ENCODE measurements around the gene LIX1.
"Not testable (repeated sequence)": the region's sequence is repeated elsewhere in the genome, so short reads cannot be mapped to it uniquely, and the experiment has no call there.

Gene LIX1

DNA sequence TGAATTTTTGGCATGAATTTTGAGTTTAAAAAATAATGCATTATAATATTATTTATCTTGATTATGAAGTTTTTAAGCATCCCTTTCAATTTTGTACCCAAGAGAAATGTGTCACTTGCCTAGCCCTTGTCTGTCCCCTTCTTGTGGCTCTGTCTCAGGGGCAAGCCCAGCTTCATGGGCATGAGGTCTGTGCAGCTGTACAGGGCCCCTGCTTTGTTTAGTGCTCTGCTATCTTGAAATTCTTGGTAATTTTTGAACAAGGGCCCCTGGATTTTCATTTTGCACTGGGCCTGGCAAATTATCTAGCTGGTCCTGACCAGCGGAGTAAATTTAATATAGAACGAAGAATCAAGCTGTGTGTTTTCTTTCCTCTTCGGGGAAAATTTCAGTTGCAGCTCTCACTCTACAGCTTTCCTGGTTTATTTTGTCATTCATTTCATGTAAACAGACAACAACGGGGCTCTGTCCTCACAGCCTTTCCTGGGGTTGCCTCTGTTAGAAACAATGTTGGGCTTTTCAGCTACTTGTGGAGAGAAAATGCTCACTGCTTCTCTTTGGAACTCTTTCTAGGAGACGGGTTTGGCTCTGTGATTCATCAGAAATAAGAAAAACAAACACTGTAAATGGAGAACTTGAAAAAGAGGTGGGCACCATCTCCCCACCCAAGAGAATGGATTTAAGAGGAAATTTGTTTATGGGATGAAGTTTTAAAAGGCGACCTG is 41.1 kb downstream of the LIX1 start:
- DNase-seq, result no peak

DNA sequence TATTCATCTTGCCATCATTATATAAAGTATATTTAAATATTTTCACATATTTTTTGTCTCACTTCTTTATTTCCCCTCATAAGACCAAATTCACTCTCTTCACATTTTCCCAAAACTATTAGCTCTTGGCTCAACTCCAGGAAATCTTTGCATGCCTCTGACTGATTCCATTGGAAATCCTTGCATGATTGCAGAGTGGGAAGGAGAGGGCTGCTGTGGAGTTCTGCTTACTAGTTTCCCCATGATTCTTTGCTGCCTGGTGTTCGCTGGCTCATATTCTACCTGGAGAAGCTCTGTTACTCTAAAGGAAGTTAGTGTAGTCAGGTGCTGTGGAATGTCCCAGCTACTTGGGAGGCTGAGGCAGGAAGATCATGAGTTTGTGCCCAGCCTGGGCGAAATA is 41.9 kb downstream of the LIX1 start:
- no peak for DNase-seq

- DNase-seq, result no peak
Measured at GRCh38 chr5:97098922-97099321, 43.5 kb downstream of the LIX1 start.

- DNase-seq, result no peak
Measured at GRCh38 chr5:97097326-97098230, 44.8 kb downstream of the LIX1 start.

- DNase-seq, result no peak
Measured at GRCh38 chr5:97096846-97097245, 45.6 kb downstream of the LIX1 start.

DNA sequence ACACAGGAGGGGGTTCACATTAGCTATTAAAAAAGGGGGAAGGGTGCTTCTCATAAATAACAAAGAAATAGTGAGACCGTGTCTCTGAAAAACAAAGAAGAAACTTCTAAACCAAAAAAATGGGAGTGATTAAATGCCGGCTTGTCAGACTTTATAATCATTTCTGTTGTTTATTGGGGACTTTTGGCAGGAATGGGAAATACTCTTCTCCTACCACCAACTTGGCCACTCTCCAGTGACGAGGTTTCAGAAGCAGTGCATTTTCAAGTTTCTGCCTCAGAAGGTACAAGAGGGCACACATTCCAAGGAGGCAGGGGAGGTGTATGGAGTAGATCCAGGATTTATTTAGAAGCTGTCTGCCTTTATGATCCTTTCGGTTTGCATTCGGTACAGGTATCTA is 46.2 kb downstream of the LIX1 start:
- DNase-seq, result no peak

DNA sequence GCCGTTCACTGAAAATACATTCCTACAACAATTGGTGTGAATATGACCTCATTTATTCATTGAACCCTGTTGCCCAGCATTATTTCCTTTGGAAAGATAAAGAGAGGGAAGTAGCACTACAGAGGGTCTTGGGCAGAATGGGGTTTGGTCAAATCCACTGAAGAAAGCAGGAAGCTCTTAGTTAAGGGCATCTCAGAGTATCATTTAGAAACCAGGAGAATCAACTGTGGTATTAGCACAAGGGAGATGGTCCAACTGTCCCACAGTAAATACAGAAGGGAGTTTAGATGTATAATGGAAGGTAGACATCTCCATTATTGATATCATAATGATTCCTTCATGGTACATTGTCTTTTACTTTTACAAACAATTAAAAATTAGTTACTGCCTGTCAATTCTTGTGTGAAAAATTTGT is 47.1 kb downstream of the LIX1 start:
- DNase-seq, result no peak

- DNase-seq, result no peak
Measured at GRCh38 chr5:97094579-97095317, 47.7 kb downstream of the LIX1 start.

GRCh38 chr5:97093193-97093592 is 49.2 kb downstream of the LIX1 start:
- no peak for DNase-seq

- DNase-seq, result no peak
Measured at GRCh38 chr5:97090944-97091343, 51.5 kb downstream of the LIX1 start.

DNA sequence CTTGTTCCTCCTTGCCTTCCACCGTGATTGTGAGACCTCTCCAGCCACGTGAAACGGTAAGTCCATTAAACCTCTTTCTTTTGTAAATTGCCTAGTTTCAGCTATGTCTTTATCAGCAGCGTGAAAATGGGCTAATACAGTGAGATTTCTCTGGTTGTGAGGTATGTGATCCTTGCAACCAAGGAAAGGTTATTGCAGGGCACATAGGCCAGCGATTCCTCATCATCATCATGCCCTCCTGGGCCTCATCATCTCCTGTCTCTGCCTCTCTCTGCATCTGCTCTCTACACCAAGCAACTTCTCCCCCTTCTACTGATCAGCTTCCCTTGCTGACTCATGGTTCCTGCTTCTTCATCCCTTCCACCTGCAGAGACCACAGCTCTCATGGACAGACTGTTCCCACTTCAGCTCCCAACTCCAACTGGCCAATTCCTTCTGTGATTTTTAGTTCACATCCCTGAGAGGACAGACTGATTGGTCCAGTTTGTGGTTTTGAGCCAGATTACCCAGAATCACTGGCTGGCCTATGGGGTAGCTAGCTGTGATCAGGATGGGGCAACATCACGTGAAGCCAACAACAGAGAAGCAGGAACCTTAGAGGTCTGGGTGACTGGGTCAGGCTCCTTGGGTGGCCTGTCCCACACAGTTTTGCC is 53.1 kb downstream of the LIX1 start:
- no peak for DNase-seq

DNA sequence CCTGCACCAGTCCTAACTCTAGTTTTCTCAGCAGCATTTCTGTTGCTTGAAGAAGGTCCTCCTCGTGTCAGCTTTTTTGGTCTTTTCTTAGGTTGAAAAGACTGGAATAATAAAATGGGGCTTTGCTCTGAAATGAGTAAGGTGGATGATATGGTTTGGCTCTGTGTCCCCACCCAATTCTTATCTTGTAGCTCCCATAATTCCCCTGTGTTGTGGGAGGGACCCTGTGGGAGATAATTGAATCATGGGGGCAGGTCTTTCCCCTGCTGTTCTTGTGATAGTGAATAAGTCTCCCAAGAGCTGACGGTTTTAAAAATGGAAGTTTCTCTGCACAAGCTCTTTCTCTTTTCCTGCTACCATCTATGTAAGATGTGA is 53.6 kb downstream of the LIX1 start:
- DNase-seq, result no peak

GRCh38 chr5:97087138-97087537 is 55.3 kb downstream of the LIX1 start:
- no peak for DNase-seq

GRCh38 chr5:97085459-97086181 is 56.8 kb downstream of the LIX1 start:
- no peak for DNase-seq

- not testable (repeated sequence) for DNase-seq
Measured at GRCh38 chr5:97084782-97085458, 57.5 kb downstream of the LIX1 start.

GRCh38 chr5:97078958-97079743 is 63.3 kb downstream of the LIX1 start:
- no peak for DNase-seq

DNA sequence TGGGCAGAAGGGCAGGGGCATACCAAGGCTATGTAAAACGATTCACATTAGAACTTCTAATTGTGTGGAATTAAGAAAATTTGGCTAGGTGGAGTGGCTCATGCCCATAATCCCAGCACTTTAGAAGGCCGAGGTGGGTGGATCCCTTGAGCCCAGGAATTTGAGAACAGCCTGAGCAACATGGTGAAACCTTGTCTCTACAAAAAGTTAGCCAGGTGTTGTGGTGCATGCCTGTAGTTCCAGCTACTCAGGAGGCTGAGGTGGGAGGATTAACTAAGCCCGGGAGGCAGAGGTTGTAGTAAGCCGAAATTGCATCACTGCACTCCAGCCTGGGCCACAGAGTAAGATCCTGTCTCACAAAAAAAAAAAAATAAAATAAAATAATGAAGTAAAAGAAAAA is 65.2 kb downstream of the LIX1 start:
- DNase-seq, result no peak

- DNase-seq, result no peak
Measured at GRCh38 chr5:97076098-97076497, 66.3 kb downstream of the LIX1 start.

- no peak for DNase-seq
Measured at GRCh38 chr5:97075649-97076048, 66.8 kb downstream of the LIX1 start.

- no peak for DNase-seq
Measured at GRCh38 chr5:97074859-97075489, 67.4 kb downstream of the LIX1 start.
